K562 (cell line): ENCODE results near the gene TMEM245. TPM values are rescaled to one million over a fixed set of nuclear protein-coding genes. Genes with fewer than 3 reads are reported as not detected.
A peak's percentile ranks its signal among the peaks of the same experiment; 100 is the strongest.

Experiments used
- ARID3A ChIP-seq: IDR thresholded peaks from 2 replicates; pipeline ENCODE4 v1.6.1; 2012; ENCODE audit warnings: low read depth, low read length, improper control_type of control experiment, borderline replicate concordance
- ETV1 ChIP-seq: fragments of 450-650 bp; conservative IDR thresholded peaks from 2 replicates; pipeline ENCODE4 v1.6.1; 2016; ENCODE audit warnings: missing genetic modification characterization, control low read depth, low read depth, missing compliant biosample characterization
- HDAC2 ChIP-seq: fragments of 450-650 bp; IDR thresholded peaks from 2 replicates; pipeline ENCODE4 v1.6.1; 2016; ENCODE audit warnings: mild to moderate bottlenecking
- MGA ChIP-seq: fragments of 450-650 bp; IDR thresholded peaks from 2 replicates; pipeline ENCODE4 v1.6.1; 2016; ENCODE audit warnings: mild to moderate bottlenecking, moderate library complexity
- TEAD4 ChIP-seq, 2 experiments: sonication (generic) in 1 of 2; formaldehyde crosslinking in 1 of 2; IDR thresholded peaks; 2 replicates each; pipeline versions ENCODE4 v1.6.1 to v1.8.0; 2012 to 2022; ENCODE audit warnings: borderline replicate concordance in 1 of 2, inconsistent platforms in 1 of 2, low read length in 1 of 2, mild to moderate bottlenecking in 1 of 2, missing genetic modification reagents in 1 of 2
- TRIM25 ChIP-seq: fragments of 450-650 bp; IDR thresholded peaks from 2 replicates; pipeline ENCODE4 v1.7.0; 2016; ENCODE audit warnings: borderline replicate concordance
- ZBTB49 ChIP-seq: sonication (generic); formaldehyde crosslinking; IDR thresholded peaks from 2 replicates; pipeline ENCODE4 v1.8.0; 2022; ENCODE audit warnings: missing genetic modification reagents, mild to moderate bottlenecking, borderline replicate concordance
- polyA plus RNA-seq, 8 experiments: library from polyadenylated mRNA; depleted of rRNA in 4 of 8; stranded (reverse) in 5 of 8; unstranded in 3 of 8; fragments of >200 nt; fragmentation: Nextera tagmentation in 2 of 8; fragmentation: Illumina TruSeq in 1 of 8; extraction: Ambion mirVana in 2 of 8; extraction: Trizol in 1 of 8; gene quantifications; 2 replicates each; pipeline versions ENCODE4 v1.2.1 to v1.2.3, GENCODE V29; 2011 to 2014; ENCODE audit warnings: inconsistent platforms in 1 of 8, missing spikeins in 1 of 8
- total RNA-seq, 7 experiments: library from RNA; depleted of rRNA in 6 of 7; stranded (reverse); fragments of >200 nt in 6 of 7; fragmentation: Illumina TruSeq in 2 of 7; extraction: Trizol in 2 of 7; gene quantifications; 2 replicates each; pipeline versions ENCODE4 v1.2.1 to v1.2.3, GENCODE V29; 2011 to 2021; ENCODE audit warnings: low replicate concordance in 1 of 7

Gene TMEM245
- total and polyA plus RNA-seq, 9 of the 15 experiments (the other 6 are each of a cell fraction or from before 2014, with no cell fraction given), result 8.5 to 43.2 (median 24.3) TPM

GRCh38 chr9:109143881-109144562, 24.3 kb upstream of the TMEM245 start (continued):
- TF ChIP-seq ZBTB49 (CRISPR knock-in tag), result no peak
- 0 out of 2 replicates have a peak, but pooled peaks have one; percentile 30 for TF ChIP-seq MGA
- peak; percentile 71 for TF ChIP-seq TEAD4 (IDR thresholded peaks at IDR 0.05; ENCODE audit: low read length)
- no peak for TF ChIP-seq TEAD4 (CRISPR knock-in tag; IDR thresholded peaks at IDR 0.05; ENCODE audit: borderline replicate concordance)
- peak; percentile 58; the same call in 1 of the 2 replicates for TF ChIP-seq HDAC2
- TF ChIP-seq ETV1 (tag), result peak; percentile 81
- TF ChIP-seq ARID3A, result peak; percentile 62; the same call in 1 of the 2 replicates
- 0 out of 2 replicates have a peak, but pooled peaks have one; percentile 46 for TF ChIP-seq TRIM25
